Peyer's patch (tissue), 4 donors: ENCODE data around the gene HDX.

Experiments
- CTCF ChIP-seq, 6 experiments: fragments of 450-650 bp in 4 of 6; fragments of 200-600 bp in 2 of 6; sonication (generic) in 1 of 6; IDR thresholded peaks; one replicate each; pipeline ENCODE4 v1.5.1; 2017 to 2019; ENCODE audit warnings: antibody characterized with exemption in 6 of 6, mild to moderate bottlenecking in 3 of 6, moderate library complexity in 1 of 6
- POLR2A ChIP-seq, 2 donors: fragments of 450-650 bp; IDR thresholded peaks; one replicate each; pipeline ENCODE4 v1.5.1; 2017; ENCODE audit warnings: antibody characterized with exemption in 2 of 2, mild to moderate bottlenecking in 2 of 2, moderate library complexity in 2 of 2

DNA sequence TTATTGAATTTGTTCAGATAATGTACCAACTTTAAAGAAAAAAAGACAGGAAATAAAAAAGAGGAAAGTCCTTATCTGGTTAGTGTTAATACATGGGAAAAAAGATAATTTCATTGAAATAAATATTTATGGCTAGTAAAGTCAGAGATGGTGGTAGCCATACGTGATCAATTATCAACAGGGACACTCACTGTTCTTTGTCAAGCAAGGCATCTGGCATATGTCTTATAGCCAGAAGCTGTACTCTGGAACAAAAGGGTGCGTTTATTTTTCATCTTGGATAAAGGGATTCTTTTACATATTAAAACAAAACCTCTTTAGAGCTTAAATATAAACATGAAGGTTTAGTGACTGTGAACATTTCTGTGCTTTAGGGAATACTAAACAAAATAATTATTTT lies 26.7 kb downstream of the HDX start:
- TF ChIP-seq CTCF (IDR thresholded peaks at IDR 0.05) (no peak), POLR2A (IDR thresholded peaks at IDR 0.05) (no peak)
